Dermis microvascular lymphatic vessel endothelial cell (primary cell): Measurements from ENCODE around the gene ZNF480. TPM values are rescaled to one million over a fixed set of nuclear protein-coding genes. Genes with fewer than 3 reads are reported as not detected.
"Not testable (repeated sequence)": the region's sequence is repeated elsewhere in the genome, so short reads cannot be mapped to it uniquely, and the experiment has no call there.

Source experiments
- DNase-seq, 2 donors: peaks; one replicate each; pipeline versions ENCODE4 v3.0.0 to v3.0.0-alpha.2; 2010; ENCODE audit warnings: low read depth in 2 of 2
- total RNA-seq: library from RNA; depleted of rRNA; stranded (reverse); fragments of >200 nt; gene quantifications from 2 replicates; pipeline ENCODE4 v1.2.1, GENCODE V29; 2014

Gene ZNF480
- total RNA-seq: 3.2 and 5.2 TPM in 2 replicates

DNA sequence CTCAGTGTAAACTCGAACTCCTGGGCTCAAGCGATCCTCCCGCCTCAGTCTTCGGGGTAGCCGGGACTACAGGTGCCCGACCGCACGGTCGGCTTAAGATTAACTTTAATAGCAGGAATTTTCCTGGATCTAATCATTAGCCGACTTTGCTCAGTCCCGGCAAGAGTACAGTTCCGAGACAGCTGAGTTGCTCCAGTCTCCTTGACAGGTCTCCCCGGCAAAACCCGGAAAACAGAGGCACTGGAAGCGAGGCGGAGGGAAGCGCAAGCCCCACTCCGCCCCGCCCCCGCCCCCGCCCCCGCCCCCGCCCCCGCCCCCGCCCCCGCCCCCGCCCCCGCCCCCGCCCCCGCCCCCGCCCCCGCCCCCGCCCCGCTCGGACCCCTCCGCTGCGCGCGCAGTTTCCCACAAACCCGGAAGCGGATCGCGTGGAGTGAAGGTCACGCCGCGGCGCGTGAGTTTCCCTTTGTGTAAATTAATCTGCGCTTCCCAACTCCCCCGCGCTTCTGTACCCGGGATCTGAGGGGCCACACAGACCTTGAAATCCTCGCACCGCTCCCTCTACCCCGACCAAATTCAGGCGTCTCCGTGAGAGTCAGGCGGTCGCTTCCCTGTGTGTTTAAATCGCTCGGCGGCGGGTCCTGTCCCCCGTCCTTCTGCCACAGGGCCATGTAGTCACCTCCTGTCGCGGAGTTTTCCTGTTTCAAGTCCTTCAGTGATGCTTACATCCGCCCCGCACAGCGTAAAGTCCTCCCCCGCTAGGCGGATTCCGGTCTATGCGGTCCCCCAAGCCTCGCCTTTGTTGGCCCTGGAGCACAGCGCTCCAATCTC is at the start of gene ZNF480:
TSS of gene ZNF480 (plus strand) at position 397 of the 828 bp plus-strand sequence. CDS start 3,244 bp downstream, outside the sequence.
- peak; percentile 66 to 80 for DNase-seq

GRCh38 chr19:52248241-52248640 is 48.7 kb upstream of the ZNF480 start:
- DNase-seq: peak; percentile 17 to 69

GRCh38 chr19:52258426-52258825 is 38.5 kb upstream of the ZNF480 start:
- no peak for DNase-seq

DNA sequence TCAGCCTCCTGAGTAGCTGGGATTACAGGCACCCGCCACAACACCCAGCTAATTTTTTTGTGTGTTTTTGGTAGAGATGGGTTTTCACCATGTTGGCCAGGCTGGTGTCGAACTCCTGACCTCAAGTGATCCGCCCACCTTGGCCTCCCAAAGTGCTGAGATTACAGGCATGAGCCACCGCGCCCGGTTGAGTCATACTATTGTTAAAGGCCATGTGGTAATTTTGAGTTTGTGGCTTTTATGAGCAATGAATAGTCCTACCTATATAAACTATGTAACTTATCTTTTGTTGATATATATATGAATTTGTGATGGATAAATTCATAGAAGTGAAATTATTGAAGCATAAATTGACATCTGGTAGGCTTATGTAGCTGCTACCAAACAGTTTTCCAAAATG is 31.4 kb upstream of the ZNF480 start:
- not testable (repeated sequence) for DNase-seq

DNA sequence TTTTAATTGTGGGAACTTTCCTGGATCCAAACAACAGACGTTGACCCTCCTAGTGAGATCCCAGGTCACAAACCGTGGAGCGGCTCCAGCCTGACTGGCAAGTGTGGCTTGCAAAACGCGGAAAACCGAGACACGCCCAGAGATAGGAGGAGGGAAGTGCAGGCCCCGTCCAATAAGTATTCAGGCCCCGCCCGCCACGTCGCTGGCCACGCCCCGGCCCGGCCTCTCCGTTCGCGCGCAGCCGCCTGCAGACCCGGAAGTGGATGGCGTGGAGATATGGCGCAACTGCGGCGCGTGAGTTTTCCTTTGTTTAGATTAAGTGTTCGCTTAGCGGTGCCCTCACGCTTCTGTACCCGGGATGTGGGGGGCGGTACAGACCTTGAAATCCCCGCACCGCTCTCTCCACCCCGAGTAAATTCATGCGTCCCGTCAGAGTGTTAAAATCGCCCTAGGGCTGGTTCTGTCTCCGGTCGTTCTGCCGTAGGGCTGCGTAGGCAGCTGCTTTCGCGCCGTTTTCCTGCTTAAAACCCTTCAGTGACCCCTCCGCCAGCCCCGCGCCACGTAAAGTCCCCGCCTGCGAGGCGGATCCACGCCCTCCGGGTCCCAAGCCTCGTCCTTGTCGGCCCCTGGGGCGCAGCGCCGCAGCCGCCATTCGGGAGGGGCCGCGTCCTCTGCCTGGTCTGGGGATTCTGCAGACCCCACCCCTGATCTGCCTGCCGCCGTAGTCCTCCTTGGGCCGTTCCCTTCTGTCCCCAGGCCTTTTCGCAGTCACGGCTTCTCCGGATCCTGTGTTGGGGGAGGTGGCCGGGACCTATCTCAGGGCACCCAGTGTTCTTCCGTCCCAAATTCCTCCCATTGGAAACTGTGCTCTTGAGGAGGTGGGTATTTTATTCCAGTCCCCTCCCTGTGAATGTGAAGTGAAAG is 27.4 kb upstream of the ZNF480 start, which contains the start of gene ZNF766:
TSS of gene ZNF766 (plus strand) at position 250 of the 924 bp plus-strand sequence. CDS start at position 277, 27 bp downstream.
- peak; percentile 88 to 97 for DNase-seq

DNA sequence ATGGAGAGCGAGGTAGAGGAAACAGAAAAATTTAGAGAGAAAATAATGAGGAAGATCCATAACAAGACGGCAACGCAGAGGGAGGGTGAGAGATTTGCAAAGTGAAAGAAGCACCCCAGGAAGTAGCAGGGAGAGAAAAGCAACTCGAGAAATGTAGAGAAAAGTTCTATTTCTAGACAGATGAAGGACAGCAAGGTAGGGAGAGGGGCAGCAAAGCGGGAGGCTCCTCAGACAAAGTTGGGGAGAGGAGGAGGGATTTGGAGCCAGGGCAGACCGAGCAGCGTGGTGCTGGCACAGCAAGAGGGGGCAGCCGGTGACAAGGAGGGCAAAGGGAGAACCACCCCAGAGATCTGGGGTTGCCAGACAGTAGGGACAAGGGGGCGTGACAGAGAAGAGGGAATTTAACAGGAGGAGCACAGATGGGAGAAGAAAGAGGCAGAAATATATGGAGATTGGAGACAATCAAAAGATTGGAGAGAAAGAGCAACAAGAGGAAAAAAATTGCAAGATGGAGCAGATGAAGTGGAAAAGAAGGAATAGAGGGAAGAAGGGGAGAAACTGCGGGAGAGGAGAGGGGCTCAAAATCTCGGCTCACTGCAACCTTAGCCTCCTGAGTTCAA is 26.6 kb upstream of the ZNF480 start:
- peak in 1 of 2 donors; percentile 22 for DNase-seq

- no peak for DNase-seq
Measured at GRCh38 chr19:52273301-52273700, 23.7 kb upstream of the ZNF480 start.

DNA sequence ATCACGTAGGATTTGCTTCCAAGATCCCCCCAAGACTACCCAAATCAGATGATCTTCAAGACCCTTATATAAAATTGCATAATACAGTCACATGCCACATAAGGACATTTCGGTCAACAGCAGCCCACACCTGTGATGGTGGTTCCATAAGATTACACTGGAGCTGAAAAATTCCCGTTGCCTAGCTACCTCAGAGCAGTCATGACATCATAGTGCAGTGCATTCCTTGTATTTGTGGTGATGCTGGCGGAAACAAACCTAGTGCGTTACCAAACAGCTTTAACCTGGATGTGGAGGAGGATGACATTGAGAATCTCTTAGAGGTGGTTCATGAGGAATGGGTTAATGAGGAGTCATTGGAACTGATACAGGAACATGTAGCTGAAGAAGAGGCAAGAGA is 22.8 kb upstream of the ZNF480 start:
- no peak for DNase-seq

- no peak for DNase-seq
Measured at GRCh38 chr19:52275988-52276387, 21.0 kb upstream of the ZNF480 start.

DNA sequence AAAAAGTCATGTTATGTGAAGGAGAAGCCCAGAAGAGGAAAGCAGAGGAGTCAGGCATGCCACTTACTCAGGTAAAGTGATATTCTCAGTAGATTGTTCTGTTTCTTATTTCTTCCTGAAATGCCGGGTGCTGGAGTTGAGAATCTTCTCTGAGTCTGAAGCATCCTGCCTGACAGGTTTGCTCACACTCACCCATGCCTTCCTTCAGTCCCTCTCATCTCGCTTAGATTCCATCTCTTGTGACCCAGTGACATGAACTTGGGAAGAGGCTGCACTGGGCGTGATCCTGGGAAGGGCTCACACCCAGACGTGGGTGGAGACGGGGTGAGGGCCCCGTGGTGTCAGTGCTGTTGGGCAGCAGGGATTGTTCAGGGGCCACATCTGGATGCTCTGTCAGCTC is 19.5 kb upstream of the ZNF480 start:
- no peak for DNase-seq

DNA sequence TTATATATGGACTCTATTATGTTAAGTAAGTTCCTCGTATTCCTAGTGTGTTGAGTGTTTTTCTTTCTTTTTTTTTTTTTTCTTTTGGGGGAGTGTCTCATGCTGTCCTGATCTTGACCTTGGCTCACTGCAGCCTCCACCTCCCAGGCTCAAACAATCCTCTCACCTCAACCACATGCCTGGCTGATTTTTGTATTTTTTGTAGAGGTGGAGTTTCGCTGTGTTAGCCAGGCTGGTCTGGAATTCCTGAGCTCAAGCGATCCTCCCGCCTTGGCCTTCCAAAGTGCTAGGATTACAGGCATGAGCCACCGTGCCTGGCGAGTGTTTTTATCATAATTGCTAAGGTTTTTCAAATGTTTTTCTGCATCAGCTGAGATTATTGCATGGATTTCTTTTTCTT is 10.7 kb upstream of the ZNF480 start:
- no peak for DNase-seq

DNA sequence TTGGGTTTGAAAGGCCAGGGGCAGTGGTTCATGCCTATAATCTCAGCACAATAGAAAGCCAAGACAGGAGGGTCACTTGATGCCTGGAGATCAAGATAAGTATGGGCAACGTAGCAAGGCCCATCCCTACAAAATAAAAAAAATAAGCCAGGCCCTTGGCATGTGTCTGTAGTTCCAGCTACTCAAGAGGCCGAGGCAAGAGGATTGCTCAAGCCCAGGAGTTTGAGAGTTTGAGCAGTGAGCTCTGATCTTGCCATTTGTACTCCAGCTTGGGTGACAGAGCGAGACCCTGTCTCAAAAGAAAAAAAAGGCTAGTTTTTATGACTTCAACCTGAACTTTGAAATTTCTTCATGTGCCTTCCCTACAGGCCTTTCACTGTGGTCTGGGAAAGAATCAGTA is 5.2 kb upstream of the ZNF480 start:
- no peak for DNase-seq

GRCh38 chr19:52292946-52293345 is 4.0 kb upstream of the ZNF480 start:
- DNase-seq: not testable (repeated sequence)

- DNase-seq: peak in 1 of 2 donors; percentile 4
Measured at GRCh38 chr19:52296400-52296772, 583 bp upstream of the ZNF480 start.

- DNase-seq: peak in 1 of 2 donors; percentile 3
Measured at GRCh38 chr19:52297601-52298364, 814 bp downstream of the ZNF480 start.

DNA sequence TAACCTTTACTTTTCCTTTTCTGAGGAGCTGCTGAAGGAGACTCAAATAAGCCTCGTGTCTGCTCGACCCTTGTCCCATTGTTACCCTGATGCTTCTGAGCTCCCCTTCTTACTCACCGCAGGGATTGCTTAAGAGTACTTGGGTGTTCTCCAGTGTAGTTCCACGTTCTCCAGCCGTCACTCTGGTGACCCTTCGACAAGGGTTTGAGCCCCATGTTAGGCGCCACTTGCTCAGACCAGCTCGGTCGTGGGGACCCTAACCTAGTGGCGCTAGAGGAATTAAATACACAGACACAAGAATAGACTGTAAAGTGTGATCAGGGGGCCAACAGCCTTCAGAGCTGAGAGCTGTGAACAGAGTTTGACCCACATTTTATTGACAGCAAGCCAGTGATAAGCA is 10.3 kb downstream of the ZNF480 start:
- peak in 1 of 2 donors; percentile 32 for DNase-seq

GRCh38 chr19:52322429-52322828 is 25.5 kb downstream of the ZNF480 start:
- DNase-seq: no peak

GRCh38 chr19:52331757-52332156 is 34.8 kb downstream of the ZNF480 start:
- DNase-seq: peak in 1 of 2 donors; percentile 15

GRCh38 chr19:52335768-52336116 is 38.8 kb downstream of the ZNF480 start:
- DNase-seq: no peak

DNA sequence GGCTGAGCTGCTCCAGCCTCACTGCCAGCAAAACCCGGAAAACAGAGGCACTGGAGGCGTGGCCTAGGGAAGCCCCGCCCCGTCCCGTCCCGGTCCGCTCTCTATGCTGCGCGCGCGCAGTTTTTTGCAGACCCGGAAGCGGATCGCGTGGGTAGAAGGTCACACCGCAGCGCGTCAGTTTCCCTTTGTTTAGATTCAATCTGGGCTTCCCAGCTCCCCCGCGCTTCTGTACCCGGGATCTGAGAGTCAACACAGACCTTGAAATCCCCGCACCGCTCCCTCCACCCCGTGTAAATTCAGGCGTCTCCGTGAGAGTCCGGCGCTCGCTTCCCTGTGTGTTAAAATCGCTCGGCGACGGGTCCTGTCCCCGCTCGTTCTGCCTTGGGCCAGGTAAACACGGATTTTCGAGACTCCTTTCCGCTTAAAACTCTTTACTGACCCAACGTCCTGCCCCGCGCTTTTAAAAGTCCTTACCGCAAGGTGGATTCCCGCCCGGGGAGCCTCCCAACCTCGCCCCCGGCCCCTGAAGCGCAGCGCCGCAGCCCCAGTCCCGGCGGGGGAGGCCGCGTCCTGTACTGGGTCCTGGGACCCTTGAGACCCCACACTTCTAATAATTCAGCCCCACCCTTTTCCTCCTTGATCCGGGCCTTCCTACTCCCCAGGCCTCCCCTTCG is 39.3 kb downstream of the ZNF480 start, which contains the start of gene ZNF610:
TSS of gene ZNF610 (plus strand) at position 127 of the 674 bp plus-strand sequence. CDS start 12,930 bp downstream, outside the sequence.
- DNase-seq: peak; percentile 75 to 91
